Neural cell (in vitro differentiated cells): ENCODE results near the gene C20orf144. TPM values are rescaled to one million over a fixed set of nuclear protein-coding genes. Genes with fewer than 3 reads are reported as not detected.

Source experiments
- H2AFZ ChIP-seq: fragments of 200-600, 300-800 bp; sonication (generic), shearing (Covaris generic); 2 replicates; pipeline ENCODE4 v1.6.0; 2014; ENCODE audit warnings: low read depth, mild to moderate bottlenecking, antibody characterized with exemption, low read length, moderate library complexity
- H3F3A ChIP-seq: fragments of 200-600 bp; shearing (Covaris generic); 2 replicates; pipeline ENCODE4 v1.6.1; 2016; ENCODE audit warnings: mild to moderate bottlenecking, moderate library complexity, mixed read lengths, antibody characterized with exemption, low read length; ENCODE audit not compliant: insufficient read depth, poor library complexity, severe bottlenecking
- H3K27ac ChIP-seq: fragments of 200-600, 300-800 bp; sonication (generic), shearing (Covaris generic); 2 replicates; pipeline ENCODE4 v1.5.1; 2014; ENCODE audit warnings: mild to moderate bottlenecking, low read length, moderate library complexity
- H3K27me3 ChIP-seq: fragments of 300-800, 200-600 bp; sonication (generic), shearing (Covaris generic); 2 replicates; pipeline ENCODE4 v1.6.0; 2014; ENCODE audit warnings: mild to moderate bottlenecking, low read depth, low read length, moderate library complexity; ENCODE audit not compliant: insufficient read depth
- H3K36me3 ChIP-seq: fragments of 300-800, 200-600 bp; sonication (generic), shearing (Covaris generic); 2 replicates; pipeline ENCODE4 v1.5.1; 2014; ENCODE audit warnings: mild to moderate bottlenecking, antibody characterized with exemption, low read length, moderate library complexity; ENCODE audit not compliant: insufficient read depth
- H3K4me2 ChIP-seq: fragments of 300-800, 200-600 bp; sonication (generic), shearing (Covaris generic); 2 replicates; pipeline ENCODE4 v1.6.0; 2014; ENCODE audit warnings: mild to moderate bottlenecking, low read length
- H3K4me3 ChIP-seq: fragments of 300-800, 200-600 bp; sonication (generic), shearing (Covaris generic); 2 replicates; pipeline ENCODE4 v1.5.1; 2014; ENCODE audit warnings: mild to moderate bottlenecking, low read length, moderate library complexity
- H3K79me2 ChIP-seq: fragments of 200-600 bp; shearing (Covaris generic); replicated peaks from 2 replicates; pipeline ENCODE4 v1.6.0; 2014; ENCODE audit warnings: mild to moderate bottlenecking, low read length, moderate library complexity; ENCODE audit not compliant: insufficient read depth
- H3K9ac ChIP-seq: fragments of 300-800, 200-600 bp; sonication (generic), shearing (Covaris generic); 2 replicates; pipeline ENCODE4 v1.6.1; 2016; ENCODE audit warnings: mild to moderate bottlenecking, low read length, mixed read lengths
- H3K9me2 ChIP-seq: fragments of 200-600 bp; shearing (Covaris generic); 2 replicates; pipeline ENCODE4 v1.6.1; 2016; ENCODE audit warnings: mild to moderate bottlenecking, low read length, mixed read lengths; ENCODE audit not compliant: insufficient read depth
- H3K9me3 ChIP-seq: fragments of 200-600, 300-800 bp; sonication (generic), shearing (Covaris generic); 2 replicates; pipeline ENCODE4 v1.6.1; 2016; ENCODE audit warnings: mild to moderate bottlenecking, mixed run types, low read length, moderate library complexity, mixed read lengths
- H4K20me1 ChIP-seq: fragments of 200-600 bp; shearing (Covaris generic); 2 replicates; pipeline ENCODE4 v1.6.1; 2016; ENCODE audit warnings: mild to moderate bottlenecking, mixed run types; ENCODE audit not compliant: insufficient read depth
- EP300 ChIP-seq: fragments of 450-650 bp; conservative IDR thresholded peaks from 2 replicates; pipeline ENCODE4 v1.6.1; 2014; ENCODE audit warnings: antibody characterized with exemption, mild to moderate bottlenecking, moderate library complexity; ENCODE audit not compliant: poor library complexity, severe bottlenecking
- EZH2 ChIP-seq: fragments of 200-600, 300-800 bp; shearing (Covaris generic), sonication (generic); IDR thresholded peaks from 2 replicates; pipeline ENCODE4 v1.6.1; 2014; ENCODE audit warnings: antibody characterized with exemption, low read length, borderline replicate concordance, mild to moderate bottlenecking; ENCODE audit not compliant: insufficient read depth, poor library complexity, severe bottlenecking
- MXI1 ChIP-seq: fragments of 450-650 bp; conservative IDR thresholded peaks from 2 replicates; pipeline ENCODE4 v1.6.1; 2014; ENCODE audit warnings: antibody characterized with exemption, mild to moderate bottlenecking; ENCODE audit not compliant: poor library complexity, severe bottlenecking
- POLR2AphosphoS5 ChIP-seq: IDR thresholded peaks from 2 replicates; pipeline ENCODE4 v1.6.1; 2012
- RAD21 ChIP-seq: fragments of 450-650 bp; conservative IDR thresholded peaks from 2 replicates; pipeline ENCODE4 v1.6.1; 2014; ENCODE audit warnings: antibody characterized with exemption, mild to moderate bottlenecking, moderate library complexity
- SMC3 ChIP-seq: fragments of 450-650 bp; conservative IDR thresholded peaks from 2 replicates; pipeline ENCODE4 v1.6.1; 2014; ENCODE audit warnings: antibody characterized with exemption, mild to moderate bottlenecking, moderate library complexity; ENCODE audit not compliant: poor library complexity
- TAF1 ChIP-seq: IDR thresholded peaks from 2 replicates; pipeline ENCODE4 v1.6.1; 2012; ENCODE audit warnings: low read depth
- polyA plus RNA-seq: library from polyadenylated mRNA; depleted of rRNA; stranded (reverse); fragments of >200 nt; gene quantifications from 2 replicates; pipeline ENCODE4 v1.2.3, GENCODE V29; 2014
- TF ChIP-seq, protein P1 (sequence below): IDR thresholded peaks from 2 replicates; pipeline ENCODE4 v1.6.1; 2012; ENCODE audit warnings: borderline replicate concordance
- TF ChIP-seq, protein P2 (sequence below): fragments of 450-650 bp; IDR thresholded peaks from 2 replicates; pipeline ENCODE4 v1.5.1; 2014; ENCODE audit warnings: antibody characterized with exemption, mild to moderate bottlenecking, moderate library complexity; ENCODE audit not compliant: poor library complexity, severe bottlenecking

The C20orf144 gene
- polyA plus RNA-seq, 1 donor from 2014 or later: not detected

DNA sequence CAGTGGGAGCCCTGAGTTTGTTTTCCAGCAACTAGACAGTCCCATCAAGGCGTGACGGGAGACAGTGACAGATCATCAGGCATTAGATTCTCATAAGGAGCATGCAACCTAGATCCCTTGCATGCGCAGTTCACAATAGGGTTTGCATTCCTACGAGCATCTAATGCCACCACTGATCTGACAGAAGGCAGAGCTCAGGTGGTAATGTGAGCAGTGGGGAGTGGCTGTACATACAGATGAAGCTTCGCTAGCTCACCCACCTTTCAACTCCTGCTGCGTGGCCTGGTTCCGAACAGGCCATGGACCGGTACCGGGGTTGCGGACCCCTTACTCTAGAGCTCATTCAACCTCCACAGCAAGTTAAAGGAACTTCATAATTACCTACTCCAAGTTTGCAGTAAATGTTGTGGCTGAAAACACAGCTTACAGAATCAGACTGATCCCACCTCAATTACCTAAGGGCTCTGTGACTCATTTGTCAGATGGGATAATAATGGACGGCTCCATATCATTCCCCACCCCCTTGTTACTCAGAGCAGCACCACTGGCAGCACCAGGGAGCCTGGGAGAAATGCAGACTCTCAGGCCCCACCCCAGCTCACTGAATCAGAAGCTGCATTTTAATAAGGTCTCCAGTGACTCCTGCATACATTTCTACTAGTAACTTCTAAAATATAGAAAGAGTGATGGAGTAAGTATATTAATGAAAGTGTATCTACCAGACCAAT, 42.2 kb downstream of the C20orf144 start:
- TF ChIP-seq RAD21: no peak
- no peak for TF ChIP-seq POLR2AphosphoS5
- no peak for TF ChIP-seq EZH2
- TF ChIP-seq, protein P1, sequence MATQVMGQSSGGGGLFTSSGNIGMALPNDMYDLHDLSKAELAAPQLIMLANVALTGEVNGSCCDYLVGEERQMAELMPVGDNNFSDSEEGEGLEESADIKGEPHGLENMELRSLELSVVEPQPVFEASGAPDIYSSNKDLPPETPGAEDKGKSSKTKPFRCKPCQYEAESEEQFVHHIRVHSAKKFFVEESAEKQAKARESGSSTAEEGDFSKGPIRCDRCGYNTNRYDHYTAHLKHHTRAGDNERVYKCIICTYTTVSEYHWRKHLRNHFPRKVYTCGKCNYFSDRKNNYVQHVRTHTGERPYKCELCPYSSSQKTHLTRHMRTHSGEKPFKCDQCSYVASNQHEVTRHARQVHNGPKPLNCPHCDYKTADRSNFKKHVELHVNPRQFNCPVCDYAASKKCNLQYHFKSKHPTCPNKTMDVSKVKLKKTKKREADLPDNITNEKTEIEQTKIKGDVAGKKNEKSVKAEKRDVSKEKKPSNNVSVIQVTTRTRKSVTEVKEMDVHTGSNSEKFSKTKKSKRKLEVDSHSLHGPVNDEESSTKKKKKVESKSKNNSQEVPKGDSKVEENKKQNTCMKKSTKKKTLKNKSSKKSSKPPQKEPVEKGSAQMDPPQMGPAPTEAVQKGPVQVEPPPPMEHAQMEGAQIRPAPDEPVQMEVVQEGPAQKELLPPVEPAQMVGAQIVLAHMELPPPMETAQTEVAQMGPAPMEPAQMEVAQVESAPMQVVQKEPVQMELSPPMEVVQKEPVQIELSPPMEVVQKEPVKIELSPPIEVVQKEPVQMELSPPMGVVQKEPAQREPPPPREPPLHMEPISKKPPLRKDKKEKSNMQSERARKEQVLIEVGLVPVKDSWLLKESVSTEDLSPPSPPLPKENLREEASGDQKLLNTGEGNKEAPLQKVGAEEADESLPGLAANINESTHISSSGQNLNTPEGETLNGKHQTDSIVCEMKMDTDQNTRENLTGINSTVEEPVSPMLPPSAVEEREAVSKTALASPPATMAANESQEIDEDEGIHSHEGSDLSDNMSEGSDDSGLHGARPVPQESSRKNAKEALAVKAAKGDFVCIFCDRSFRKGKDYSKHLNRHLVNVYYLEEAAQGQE: no peak
- no peak for TF ChIP-seq MXI1
- TF ChIP-seq SMC3: no peak
- TF ChIP-seq, protein P2, sequence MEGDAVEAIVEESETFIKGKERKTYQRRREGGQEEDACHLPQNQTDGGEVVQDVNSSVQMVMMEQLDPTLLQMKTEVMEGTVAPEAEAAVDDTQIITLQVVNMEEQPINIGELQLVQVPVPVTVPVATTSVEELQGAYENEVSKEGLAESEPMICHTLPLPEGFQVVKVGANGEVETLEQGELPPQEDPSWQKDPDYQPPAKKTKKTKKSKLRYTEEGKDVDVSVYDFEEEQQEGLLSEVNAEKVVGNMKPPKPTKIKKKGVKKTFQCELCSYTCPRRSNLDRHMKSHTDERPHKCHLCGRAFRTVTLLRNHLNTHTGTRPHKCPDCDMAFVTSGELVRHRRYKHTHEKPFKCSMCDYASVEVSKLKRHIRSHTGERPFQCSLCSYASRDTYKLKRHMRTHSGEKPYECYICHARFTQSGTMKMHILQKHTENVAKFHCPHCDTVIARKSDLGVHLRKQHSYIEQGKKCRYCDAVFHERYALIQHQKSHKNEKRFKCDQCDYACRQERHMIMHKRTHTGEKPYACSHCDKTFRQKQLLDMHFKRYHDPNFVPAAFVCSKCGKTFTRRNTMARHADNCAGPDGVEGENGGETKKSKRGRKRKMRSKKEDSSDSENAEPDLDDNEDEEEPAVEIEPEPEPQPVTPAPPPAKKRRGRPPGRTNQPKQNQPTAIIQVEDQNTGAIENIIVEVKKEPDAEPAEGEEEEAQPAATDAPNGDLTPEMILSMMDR: no peak
- TF ChIP-seq TAF1: no peak
- TF ChIP-seq EP300: no peak
- Histone ChIP-seq H4K20me1 (no peaks in the 10 kb centered on the region), H3K9me3 (no peaks in the 10 kb centered on the region), H3K27me3 (no peaks in the 10 kb centered on the region), H3K4me3 (no peak overlapping the region), H3K9me2 (no peaks in the 10 kb centered on the region), H3K27ac (no peak overlapping the region), H3K4me2 (no peak overlapping the region), H2AFZ (no peak overlapping the region), H3K9ac (no peak overlapping the region), H3K36me3 (no peaks in the 10 kb centered on the region), H3F3A (no peaks in the 10 kb centered on the region), H3K79me2 (no peaks in the 10 kb centered on the region)

DNA sequence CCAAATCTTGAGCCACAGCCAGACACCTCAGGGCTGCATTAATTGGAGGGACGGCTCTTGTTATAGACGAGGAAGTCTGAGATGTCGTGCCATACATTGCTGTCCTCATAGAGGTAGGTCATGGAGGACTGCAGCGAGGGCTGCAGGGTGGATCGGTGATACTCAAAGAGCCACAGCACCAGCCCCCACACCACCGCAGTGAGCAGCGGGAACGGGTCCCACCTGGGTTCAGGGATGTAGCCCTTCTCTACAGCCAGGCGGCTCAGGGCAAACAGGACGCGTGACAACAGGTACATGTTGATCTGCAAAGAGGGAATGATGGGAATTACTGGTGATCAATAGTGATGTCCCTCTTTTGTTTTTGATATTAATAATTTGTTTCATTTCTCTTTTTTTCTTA, 45.5 kb downstream of the C20orf144 start:
- TF ChIP-seq POLR2AphosphoS5: no peak
- TF ChIP-seq, protein P2: no peak
- TF ChIP-seq SMC3: no peak
- no peak for TF ChIP-seq TAF1
- no peak for TF ChIP-seq EZH2
- TF ChIP-seq, protein P1: no peak
- no peak for TF ChIP-seq MXI1
- no peak for TF ChIP-seq EP300
- no peak for TF ChIP-seq RAD21
- no peak overlapping the region for H3K9ac ChIP-seq
- no peak overlapping the region for H3K4me3 ChIP-seq
- H3K4me2 ChIP-seq: no peak overlapping the region
- no peaks in the 10 kb centered on the region for H3K27me3 ChIP-seq
- no peaks in the 10 kb centered on the region for H3F3A ChIP-seq
- no peak overlapping the region for H3K27ac ChIP-seq
- no peak overlapping the region for H2AFZ ChIP-seq
- H4K20me1 ChIP-seq: no peaks in the 10 kb centered on the region
- no peaks in the 10 kb centered on the region for H3K79me2 ChIP-seq
- H3K9me2 ChIP-seq: no peaks in the 10 kb centered on the region
- no peaks in the 10 kb centered on the region for H3K36me3 ChIP-seq
- no peaks in the 10 kb centered on the region for H3K9me3 ChIP-seq
